Activated CD8-positive, alpha-beta memory T cell treated with anti-CD3 and anti-CD28 coated beads for 36 hours (primary cell): ENCODE data around the gene GTF2I. TPM values are rescaled to one million over a fixed set of nuclear protein-coding genes. Genes with fewer than 3 reads are reported as not detected.
"Not testable (repeated sequence)": the region's sequence is repeated elsewhere in the genome, so short reads cannot be mapped to it uniquely, and the experiment has no call there.

Source experiments
- CTCF ChIA-PET: fragments of 350-600 bp; sonication (Branson Sonifier 250); formaldehyde crosslinking; loops from one replicate; lab custom pipeline; 2021; ENCODE audit warnings: antibody characterized with exemption; lab: Charles Lee
- POLR2A ChIA-PET: fragments of 350-600 bp; sonication (Branson Sonifier 250); formaldehyde crosslinking; loops from one replicate; lab custom pipeline; 2021; ENCODE audit warnings: antibody characterized with exemption; lab: Charles Lee
- total RNA-seq, 2 experiments: library from RNA; stranded (reverse); gene quantifications; one replicate each; pipeline ENCODE4 v1.2.3, GENCODE V29; 2021

The GTF2I gene
- total RNA-seq, 2 experiments from 2014 or later = 168 TPM

GRCh38 chr7:74765205-74765918 is 107.8 kb downstream of the GTF2I start:
- POLR2A ChIA-PET, CTCF ChIA-PET: not testable (repeated sequence)

- POLR2A ChIA-PET, CTCF ChIA-PET: not testable (repeated sequence)
Measured at GRCh38 chr7:74766509-74766908, 109.0 kb downstream of the GTF2I start.

- POLR2A ChIA-PET, CTCF ChIA-PET: not testable (repeated sequence)
Measured at GRCh38 chr7:74766991-74767390, 109.5 kb downstream of the GTF2I start.

DNA sequence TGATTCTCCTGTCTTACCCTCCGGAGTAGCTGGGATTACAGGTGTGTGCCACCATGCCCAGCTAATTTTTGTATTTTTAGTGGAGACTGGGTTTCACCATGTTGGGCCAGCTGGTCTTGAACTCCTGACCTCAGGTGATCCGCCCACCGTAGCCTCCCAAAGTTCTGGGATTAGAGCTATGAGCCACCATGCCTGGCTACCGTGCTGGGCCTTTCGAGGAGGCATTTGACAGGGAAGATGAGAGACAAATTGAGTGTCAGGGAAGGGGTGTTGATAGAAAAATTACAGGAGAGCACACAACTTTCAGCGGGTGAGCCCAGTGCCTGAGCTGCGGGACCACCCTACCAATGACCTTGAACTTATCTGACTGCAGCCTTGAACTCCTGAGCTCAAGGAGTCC is 112.5 kb downstream of the GTF2I start:
- POLR2A ChIA-PET, CTCF ChIA-PET: not testable (repeated sequence)

- CTCF ChIA-PET, POLR2A ChIA-PET: not testable (repeated sequence)
Measured at GRCh38 chr7:74772093-74772492, 114.6 kb downstream of the GTF2I start.

GRCh38 chr7:74773760-74774750 is 116.5 kb downstream of the GTF2I start, which contains the start of gene NCF1:
NCF1 (plus strand) TSS chr7:74774011; CDS start chr7:74774032, 21 bp downstream.
- CTCF ChIA-PET, POLR2A ChIA-PET: not testable (repeated sequence)

DNA sequence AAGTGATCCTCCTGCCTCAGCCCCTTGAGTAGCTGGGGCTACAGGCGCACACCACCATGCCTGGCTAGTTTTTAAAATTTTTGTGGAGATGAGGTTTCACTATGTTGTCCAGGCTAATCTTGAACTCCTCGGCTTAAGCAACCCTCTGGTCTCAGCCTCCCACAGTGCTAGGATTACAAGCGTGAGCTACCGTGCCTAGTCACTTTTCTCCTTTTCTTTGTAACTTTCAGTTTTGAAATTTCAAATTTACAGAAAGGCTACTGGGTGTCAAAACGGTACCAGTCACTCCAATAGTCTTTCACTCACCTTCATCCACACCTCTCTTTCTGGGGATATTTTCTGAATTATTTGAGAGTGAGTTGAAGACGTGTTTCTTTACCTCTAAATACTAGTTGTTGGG is 117.6 kb downstream of the GTF2I start:
- CTCF ChIA-PET, POLR2A ChIA-PET: not testable (repeated sequence)

DNA sequence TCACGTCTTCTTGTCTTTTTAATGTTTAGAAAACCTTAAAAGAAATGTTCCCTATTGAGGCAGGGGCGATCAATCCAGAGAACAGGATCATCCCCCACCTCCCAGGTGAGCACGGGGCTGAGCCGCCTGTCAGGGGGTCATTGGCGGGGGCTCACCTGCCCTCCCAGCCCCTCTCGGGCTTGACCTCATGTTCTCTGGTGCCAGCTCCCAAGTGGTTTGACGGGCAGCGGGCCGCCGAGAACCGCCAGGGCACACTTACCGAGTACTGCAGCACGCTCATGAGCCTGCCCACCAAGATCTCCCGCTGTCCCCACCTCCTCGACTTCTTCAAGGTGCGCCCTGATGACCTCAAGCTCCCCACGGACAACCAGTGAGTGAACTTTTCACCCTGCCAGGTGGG is 121.5 kb downstream of the GTF2I start:
- POLR2A ChIA-PET, CTCF ChIA-PET: not testable (repeated sequence)

DNA sequence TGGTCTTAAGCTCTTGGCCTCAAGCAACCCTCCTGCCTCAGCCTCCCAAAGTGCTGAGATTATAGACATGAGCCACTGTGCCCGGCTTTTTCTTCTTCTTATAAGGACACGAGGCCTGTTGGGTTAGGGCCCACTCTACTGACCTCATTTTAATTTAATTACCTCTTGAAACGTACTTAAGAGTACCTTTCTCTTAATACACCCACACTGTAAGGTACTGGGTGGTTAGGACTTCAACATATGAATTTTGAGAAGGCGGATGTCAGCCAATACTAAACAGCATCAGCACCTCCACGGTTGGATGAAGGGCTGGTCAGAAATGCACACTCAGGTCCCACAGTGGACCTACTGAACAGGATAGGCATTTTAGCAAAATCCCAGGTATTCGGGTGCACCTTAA is 124.2 kb downstream of the GTF2I start:
- POLR2A ChIA-PET, CTCF ChIA-PET: not testable (repeated sequence)

- POLR2A ChIA-PET, CTCF ChIA-PET: not testable (repeated sequence)
Measured at GRCh38 chr7:74783595-74783994, 126.1 kb downstream of the GTF2I start.

- POLR2A ChIA-PET, CTCF ChIA-PET: not testable (repeated sequence)
Measured at GRCh38 chr7:74788369-74789150, 131.0 kb downstream of the GTF2I start.

- POLR2A ChIA-PET, CTCF ChIA-PET: not testable (repeated sequence)
Measured at GRCh38 chr7:74789200-74789736, 131.8 kb downstream of the GTF2I start.

- POLR2A ChIA-PET = not testable (repeated sequence)
Measured at GRCh38 chr7:74797848-74798622, 140.5 kb downstream of the GTF2I start.

GRCh38 chr7:74798644-74799043 is 141.1 kb downstream of the GTF2I start:
- CTCF ChIA-PET, POLR2A ChIA-PET: not testable (repeated sequence)

More at GRCh38 chr7:74797848-74798622, 140.5 kb downstream of the GTF2I start:
- CTCF ChIA-PET = not testable (repeated sequence)

Other genes with a start within 250 kb of the GTF2I start
- 1 to 10 TPM in 1 of 2 experiments, under 1 TPM in 1; 0.67 to 1.2 TPM for gene GTF2IRD1, start 203.8 kb upstream of the GTF2I start, total RNA-seq
- gene NCF1, start 116.3 kb downstream of the GTF2I start, total RNA-seq = under 1 TPM; 0.25 to 0.31 TPM
- gene GTF2IRD2, start 193.9 kb downstream of the GTF2I start, total RNA-seq = 1 to 10 TPM; 3.3 to 3.6 TPM